H1 (cell line): Measurements from ENCODE around the gene PFKFB1. TPM values are rescaled to one million over a fixed set of nuclear protein-coding genes. Genes with fewer than 3 reads are reported as not detected.

Experiments
- CHD7 ChIP-seq: fragments of 300-600 bp; sonication (generic); IDR thresholded peaks from 2 replicates; pipeline ENCODE4 v1.7.1; 2012; ENCODE audit warnings: low read length, moderate library complexity, mild to moderate bottlenecking, inconsistent platforms; ENCODE audit not compliant: insufficient replicate concordance
- FOSL1 ChIP-seq: IDR thresholded peaks from 2 replicates; pipeline ENCODE4 v1.6.1; 2011; ENCODE audit warnings: mild to moderate bottlenecking, low read depth, low read length, moderate library complexity; ENCODE audit not compliant: insufficient read depth
- KDM1A ChIP-seq: fragments of 200-600, 300-600 bp; sonication (generic); IDR thresholded peaks from 2 replicates; pipeline ENCODE4 v1.7.1; 2016; ENCODE audit warnings: mild to moderate bottlenecking, low read length, borderline replicate concordance
- KDM4A ChIP-seq: IDR thresholded peaks from one replicate; pipeline ENCODE4 v1.7.1; 2012; ENCODE audit warnings: low read depth, mild to moderate bottlenecking, moderate library complexity, low read length, inconsistent platforms; ENCODE audit not compliant: severe bottlenecking
- MAX ChIP-seq: IDR thresholded peaks from 2 replicates; pipeline ENCODE4 v1.6.1; 2012; ENCODE audit warnings: inconsistent platforms
- PHF8 ChIP-seq: fragments of 200-600 bp; sonication (generic); conservative IDR thresholded peaks from 2 replicates; pipeline ENCODE4 v1.7.1; 2012; ENCODE audit warnings: low read depth, mild to moderate bottlenecking, inconsistent platforms, low read length, moderate library complexity
- POLR2AphosphoS5 ChIP-seq: IDR thresholded peaks from 2 replicates; pipeline ENCODE4 v1.6.1; 2011; ENCODE audit warnings: low read depth, low read length
- SIRT6 ChIP-seq: IDR thresholded peaks from one replicate; pipeline ENCODE4 v1.7.1; 2012; ENCODE audit warnings: low read length, inconsistent platforms
- SP4 ChIP-seq: IDR thresholded peaks from 2 replicates; pipeline ENCODE4 v1.6.1; 2012; ENCODE audit warnings: low read length, inconsistent platforms
- SRF ChIP-seq: IDR thresholded peaks from 2 replicates; pipeline ENCODE4 v1.6.1; 2011; ENCODE audit warnings: mild to moderate bottlenecking, low read depth, low read length, moderate library complexity
- polyA plus RNA-seq, 7 experiments: library from polyadenylated mRNA; depleted of rRNA in 3 of 7; stranded (reverse) in 5 of 7; unstranded in 2 of 7; fragments of >200 nt in 5 of 7; fragments of 200-250 nt in 2 of 7; gene quantifications; 1 replicate in 5 of 7; 2 replicates in 1 of 7; 4 replicates in 1 of 7; pipeline versions ENCODE4 v1.2.1 to v1.2.3, GENCODE V29; 2011 to 2013; ENCODE audit warnings: missing spikeins in 2 of 7, mixed read lengths in 2 of 7
- total RNA-seq: library from RNA; stranded (reverse); fragmentation: NEBNext Ultra II Directional; extraction: Animal tissue kit (Norgen Biotek cat#: 25700); gene quantifications from 2 replicates; pipeline ENCODE4 v1.2.1, GENCODE V29; 2021

PFKFB1 gene
- total and polyA plus RNA-seq, 2 of the 8 experiments (the other 6 are each of a cell fraction or from before 2014, with no cell fraction given): 0.26 to 0.30 TPM

GRCh38 chrX:54999717-55000598 lies 6.0 kb upstream of the PFKFB1 start, which contains the start of gene APEX2 (continued):
- no peak for TF ChIP-seq MAX
- no peak for TF ChIP-seq SIRT6
- peak; percentile 77 for TF ChIP-seq PHF8
- no peak for TF ChIP-seq CHD7
- no peak for TF ChIP-seq KDM1A
- TF ChIP-seq SP4: no peak
- peak; percentile 7; the same call in 1 of the 2 replicates for TF ChIP-seq POLR2AphosphoS5
- no peak for TF ChIP-seq SRF
- TF ChIP-seq FOSL1: no peak
- no peak for TF ChIP-seq KDM4A
